ENCODE data around the gene RPLP2. TPM values are rescaled to one million over a fixed set of nuclear protein-coding genes. Genes with fewer than 3 reads are reported as not detected.

Gene RPLP2
- total RNA-seq, 2 donors from 2014 or later, result 1,371 to 1,375 TPM

DNA sequence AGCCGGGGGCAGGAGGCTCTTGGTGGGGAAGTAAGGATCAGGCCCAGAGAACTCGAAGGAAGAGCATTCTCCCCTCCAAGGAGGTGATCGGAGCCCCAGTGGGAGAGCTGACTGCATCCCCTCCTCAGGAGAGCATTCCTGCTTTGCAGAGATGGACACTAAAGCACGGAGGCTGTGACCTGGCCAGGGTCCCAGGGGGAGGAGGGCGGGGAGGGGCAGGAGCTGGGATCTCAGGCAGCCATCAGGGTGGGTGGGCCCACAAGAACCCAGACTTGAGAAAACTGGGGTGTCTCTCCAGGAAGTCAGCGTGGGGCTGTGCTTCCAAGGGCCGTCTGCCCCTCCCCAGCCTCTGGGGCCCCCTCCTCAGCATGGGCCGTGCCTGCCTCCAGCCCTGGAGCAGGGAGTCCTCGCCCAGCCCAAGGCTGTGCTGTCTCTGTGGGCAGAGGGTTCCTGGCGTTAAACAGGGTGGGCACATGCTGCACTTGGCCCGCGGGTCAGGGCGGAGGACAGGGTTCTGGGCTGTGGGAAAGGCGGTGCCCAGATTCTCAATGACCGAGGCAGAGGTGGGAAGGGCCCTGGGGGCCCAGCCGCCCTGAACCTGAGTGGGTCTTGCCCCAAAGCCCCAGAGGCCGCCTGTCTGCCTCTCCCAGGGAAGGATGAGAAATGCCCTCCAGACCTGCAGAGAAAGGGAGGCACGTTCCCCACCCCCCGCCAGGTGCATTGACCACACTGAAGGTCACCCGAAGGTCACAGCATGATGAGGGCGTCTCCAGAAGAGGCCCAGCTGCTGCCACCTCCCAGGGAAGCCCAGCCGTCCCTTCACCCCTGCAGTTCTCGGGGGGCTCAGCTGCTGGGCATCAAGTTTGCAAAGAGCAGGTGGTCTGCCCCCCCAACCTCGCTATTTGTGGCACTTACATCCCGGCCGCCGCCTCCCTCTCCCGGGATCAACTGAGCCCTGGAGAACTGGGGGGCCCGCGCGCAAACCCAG, 20.5 kb upstream of the RPLP2 start:
- no peak for ATAC-seq
- no peak for DNase-seq
- intact Hi-C loops (cut with DNase I), result no loop called here

DNA sequence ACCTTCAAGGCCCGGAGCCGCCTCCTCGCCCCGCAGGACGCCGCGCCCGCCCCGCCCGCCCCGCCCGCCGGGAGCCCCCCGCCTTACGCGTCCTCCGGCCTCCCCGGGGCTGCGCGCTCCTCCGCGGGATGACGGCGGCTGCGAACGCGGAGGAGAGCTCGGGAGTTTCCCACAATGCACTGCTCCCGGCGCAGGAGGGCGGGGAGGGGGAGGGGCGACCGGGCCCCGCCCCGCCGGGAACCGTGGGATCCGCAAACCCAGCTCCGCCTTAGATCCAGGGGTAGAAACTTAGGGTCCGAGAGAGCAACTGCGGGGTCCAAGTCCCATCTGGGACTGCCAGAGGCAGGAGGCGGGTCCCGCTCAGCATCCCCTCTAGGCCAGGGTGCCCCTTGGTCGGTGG, 19.8 kb upstream of the RPLP2 start, which contains the start of gene CEND1:
TSS of gene CEND1 (minus strand) at position 148 of the 400 bp plus-strand sequence. CDS start 1,514 bp downstream, outside the sequence.
- intact Hi-C loops (cut with DNase I), result no loop called here
- DNase-seq (no peak), ATAC-seq (peak; percentile 26 to 34)

DNA sequence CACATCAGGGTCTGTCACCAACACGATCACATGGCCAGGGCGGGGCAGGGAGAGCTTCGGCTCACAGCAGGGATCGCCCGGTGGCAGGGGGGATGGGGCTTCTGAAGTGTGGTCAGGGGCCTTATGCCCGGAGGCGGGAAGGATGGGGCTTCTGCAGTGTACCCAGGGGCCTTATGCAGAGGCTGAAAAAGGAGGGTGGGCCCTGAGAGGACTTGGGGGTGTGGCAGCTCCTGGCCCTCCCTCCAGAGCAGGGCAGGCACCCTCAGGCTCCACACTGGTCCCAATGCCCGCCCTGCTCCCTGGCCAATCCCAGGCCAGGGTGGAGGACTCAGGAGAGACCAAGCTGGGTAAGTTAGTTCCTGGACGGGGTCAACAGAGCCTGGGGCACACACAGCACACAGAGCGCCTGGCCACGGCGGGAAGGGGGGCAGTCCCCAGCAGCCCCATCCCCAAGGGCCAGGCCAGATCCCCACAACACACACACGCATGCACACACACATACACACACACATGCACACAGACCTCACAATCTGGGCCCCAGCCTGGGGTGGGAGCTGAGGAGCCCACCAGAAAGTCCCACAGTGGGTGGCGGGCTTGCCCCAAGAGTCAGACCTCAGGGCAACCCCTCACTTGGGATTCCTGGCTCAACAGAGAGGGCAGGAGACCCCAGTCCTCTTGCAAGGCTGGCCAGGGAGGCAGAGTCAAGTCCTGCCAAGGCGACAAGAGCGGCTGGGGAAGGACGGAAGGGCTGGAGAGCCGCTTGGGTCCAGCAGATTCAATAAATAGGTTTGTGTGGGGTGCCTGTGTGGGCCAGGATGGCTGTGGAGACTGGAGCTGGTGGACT, 18.8 kb upstream of the RPLP2 start:
- ATAC-seq (no peak), DNase-seq (no peak)
- intact Hi-C loops (cut with DNase I), result no loop called here

DNA sequence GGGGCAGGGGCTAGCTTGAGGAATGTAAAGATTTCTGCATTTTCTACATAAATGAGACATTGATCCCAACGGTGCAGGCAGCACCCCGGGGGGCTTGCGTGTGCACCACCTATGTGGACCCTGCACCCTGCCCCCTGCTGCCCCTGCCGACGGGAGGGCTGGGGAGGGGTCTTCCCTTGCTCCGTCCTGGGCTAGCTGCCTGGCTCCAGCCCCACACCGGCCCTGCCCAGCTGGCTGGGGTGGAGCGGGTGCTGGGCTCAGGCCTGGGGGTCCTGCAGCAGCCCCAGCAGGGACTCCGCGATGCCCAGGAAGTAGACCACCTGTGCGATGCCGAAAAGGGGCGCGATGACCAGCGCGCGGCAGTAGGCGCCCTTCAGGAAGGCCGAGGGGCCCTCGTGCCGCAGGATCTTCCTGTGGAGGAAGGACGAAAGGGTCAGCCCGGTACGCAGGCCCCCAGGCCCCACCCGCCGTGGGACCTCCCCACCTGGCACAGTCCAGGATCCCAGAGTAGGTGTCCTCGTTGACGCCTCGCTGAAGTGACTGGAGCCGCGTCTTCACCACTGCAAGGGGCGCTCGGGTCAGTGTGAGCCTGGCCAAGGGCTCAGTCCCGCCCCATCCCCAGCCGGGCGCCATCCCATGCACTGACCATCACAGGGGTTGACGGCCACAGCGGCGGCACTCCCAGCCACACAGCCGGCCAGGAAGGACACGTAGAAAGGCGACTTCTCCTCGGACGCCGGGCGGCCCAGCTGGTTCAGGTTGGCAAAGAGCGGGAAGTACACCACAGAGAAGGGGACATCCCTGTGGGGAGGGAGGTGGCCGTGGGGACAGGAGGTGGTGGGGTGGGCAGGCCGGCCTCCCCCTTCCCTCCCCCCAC, 17.9 kb upstream of the RPLP2 start:
- DNase-seq, result no peak

DNA sequence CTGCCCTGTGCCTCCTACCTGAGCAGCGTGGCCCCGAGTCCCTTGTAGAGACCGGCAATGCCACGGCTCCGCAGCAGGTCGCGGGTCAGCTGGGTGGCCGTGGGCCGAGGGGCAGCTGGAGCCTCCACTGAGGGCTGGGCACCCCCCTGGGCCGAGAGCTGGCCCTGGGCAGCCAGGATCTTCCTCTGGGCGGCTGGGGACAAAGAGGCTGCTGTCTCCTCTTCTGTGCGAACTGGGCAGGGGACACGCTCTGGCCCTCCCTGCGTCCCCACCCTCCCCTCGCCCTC, 17.3 kb upstream of the RPLP2 start:
- ATAC-seq (no peak), DNase-seq (no peak)
- intact Hi-C loops (cut with DNase I), result no loop called here

More for the DNA sequence above, 17.9 kb upstream of the RPLP2 start:
- intact Hi-C loops (cut with DNase I), result no loop called here
- no peak for ATAC-seq

DNA sequence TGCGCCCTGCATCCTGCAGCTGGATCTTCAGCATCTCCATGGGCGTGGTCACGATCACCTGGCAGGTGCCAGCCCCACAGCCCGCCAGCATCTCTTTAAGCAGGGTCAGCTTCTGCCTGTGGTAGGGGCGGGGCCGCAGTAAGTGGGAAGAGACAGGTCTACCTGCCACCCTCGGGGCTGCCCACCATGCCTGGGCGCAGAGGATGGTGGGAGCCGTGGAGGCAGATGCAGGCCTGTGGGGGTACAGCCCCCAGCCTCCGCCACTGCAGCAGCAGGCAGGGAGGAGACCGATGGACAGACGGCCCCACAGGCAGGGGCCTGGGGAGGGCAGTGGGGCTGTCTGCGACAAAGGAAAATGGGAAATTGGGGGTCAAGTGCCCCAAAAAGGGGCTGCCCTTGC, 16.9 kb upstream of the RPLP2 start:
- intact Hi-C loops (cut with DNase I), result no loop called here

DNA sequence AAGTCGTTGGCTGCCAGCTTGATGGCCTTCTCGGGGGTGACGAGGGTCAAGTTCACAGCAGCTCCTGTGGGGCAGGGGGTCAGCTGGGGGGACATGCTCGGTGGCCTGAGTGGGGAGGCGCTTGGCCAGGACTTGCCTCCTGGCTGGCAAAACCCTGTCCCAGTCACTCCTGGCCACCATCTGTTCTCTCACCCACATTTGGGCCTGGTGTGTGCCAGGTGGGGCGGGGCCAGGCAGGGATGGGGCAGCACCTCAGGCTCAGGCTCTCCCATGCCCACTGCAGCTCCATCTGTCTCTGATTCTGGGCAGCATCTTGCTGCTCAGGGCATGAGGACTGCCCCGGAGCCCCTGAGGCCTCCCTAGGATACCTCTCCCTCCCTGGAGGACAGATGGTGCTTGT, 16.2 kb upstream of the RPLP2 start:
- ATAC-seq, result no peak
- intact Hi-C loops (cut with DNase I), result no loop called here
- no peak for DNase-seq

More for the DNA sequence above, 16.9 kb upstream of the RPLP2 start:
- DNase-seq (no peak), ATAC-seq (no peak)

DNA sequence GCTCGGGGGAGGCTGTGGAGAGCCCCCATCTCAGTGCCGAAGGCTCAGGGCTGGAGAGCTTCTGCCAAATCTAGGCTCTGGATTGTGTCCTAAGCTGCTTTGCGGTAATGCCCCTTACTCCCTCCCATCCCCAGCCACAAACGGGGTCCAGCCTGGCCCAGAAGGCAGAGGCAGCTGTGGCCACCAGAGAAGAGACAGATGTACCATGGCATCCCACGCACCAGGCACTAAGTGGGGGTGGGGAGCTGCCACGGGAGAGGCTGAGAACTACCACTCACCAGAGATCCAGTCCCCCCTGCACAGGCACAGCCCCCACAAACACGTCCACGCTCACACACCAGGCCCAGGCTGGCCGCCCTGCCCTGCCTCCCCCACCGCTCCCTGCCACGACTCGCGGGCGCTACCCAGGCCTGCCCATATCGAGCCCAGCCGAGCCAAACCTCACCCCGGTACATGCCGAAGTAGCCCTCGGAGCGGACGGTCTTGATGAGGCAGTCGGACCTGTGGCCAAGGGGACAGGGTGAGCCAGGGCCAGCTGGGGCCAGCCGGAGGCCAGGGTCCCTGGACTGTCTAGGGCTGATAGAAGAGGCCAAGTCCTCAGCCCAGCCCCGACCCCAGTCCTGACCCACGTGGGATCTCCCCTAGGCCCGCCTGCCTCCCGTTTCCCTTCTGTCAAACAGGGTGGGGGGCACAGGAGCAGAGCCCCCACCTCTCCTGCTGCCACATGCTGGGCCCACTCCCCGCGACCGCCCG, 15.6 kb upstream of the RPLP2 start:
- DNase-seq, result no peak
- no peak for ATAC-seq
- intact Hi-C loops (cut with DNase I), result no loop called here

DNA sequence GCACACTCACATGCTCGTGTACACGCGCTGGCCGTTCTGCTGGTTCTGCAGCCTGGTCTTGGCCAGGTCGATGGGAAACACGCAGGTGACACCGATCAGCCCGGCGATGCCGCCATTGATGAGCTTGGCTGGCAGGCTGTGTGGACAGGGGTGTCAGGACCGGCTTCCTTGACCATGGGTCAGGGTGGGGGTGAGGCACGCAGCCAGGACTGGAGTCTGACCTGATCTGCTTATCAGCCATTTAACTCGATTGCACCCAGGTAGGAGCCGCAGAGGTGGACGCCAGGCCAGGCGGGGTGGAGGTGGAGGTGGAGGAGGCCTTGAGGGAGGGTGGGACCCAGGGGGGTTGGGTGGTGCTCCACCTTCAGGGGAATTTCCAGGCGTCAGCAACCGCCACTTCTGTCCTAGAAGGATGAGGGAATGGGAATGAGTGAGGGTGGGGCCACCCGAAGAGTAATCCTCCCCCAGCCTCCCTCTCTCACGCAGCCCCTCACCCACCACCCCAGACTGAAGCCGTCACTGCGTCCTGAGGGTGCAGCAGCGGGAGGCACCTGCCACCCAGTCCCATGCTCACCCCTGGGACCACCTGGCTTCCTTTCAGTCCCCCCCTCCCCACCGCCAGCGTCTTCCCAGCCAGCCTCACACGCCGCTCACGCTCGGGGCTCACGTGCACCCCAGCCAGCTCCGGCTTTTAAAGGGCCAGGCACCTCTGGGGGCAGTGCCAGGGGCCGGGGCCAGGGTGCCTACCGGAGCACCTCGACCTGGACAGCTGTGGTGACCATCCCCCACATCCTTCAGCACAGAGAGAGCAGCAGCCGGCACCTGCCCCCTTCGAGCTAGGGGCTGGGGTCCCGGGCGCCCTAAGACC, 14.8 kb upstream of the RPLP2 start:
- ATAC-seq (no peak), DNase-seq (no peak)
- intact Hi-C loops (cut with DNase I), result no loop called here

DNA sequence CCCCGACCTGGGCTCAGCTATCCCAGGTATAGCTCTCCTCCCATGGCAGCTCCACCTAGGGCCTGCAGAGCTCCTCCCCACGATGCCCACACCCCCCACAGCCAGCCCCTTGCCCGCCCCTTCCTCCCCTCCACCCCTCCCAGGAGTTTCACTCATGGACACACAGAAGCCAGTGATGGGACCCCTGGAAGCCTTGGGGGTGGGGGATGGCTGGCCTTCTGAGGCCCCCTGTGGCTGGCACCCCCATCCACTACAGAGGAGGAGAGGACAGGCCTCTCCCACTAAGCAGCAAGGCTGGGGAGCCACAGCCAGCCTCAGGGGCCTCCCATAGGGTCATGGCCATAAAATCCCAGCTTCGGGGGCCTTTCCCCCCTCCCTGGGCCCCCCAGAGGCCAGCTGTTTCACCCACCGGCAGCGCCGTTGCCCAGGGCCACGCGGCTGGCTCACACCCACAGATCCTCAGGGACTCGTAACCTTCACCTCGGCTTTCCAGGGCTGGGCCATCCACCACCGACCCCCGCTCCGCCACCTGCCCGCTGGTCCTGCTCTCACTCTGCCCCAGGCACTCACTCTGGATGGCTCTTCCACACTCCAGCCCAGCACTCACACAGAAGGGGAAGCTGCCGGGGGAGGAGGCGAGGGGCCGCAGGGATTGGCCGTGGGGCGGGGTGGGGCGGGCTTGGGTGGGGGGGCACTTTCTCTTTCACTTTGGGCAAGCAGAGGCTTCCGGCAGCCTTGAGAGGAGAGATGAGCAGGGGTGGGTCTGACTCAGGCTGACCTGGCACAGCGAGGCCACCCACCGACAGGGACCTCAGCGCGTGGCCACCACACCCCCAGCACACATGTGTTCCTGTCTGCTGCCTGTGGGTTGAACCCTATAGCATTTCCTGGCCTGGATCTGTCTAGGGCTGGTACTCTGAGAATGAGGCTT, 13.9 kb upstream of the RPLP2 start:
- intact Hi-C loops (cut with DNase I), result no loop called here
- ATAC-seq, result peak; percentile 56 to 60
- peak; percentile 81 for DNase-seq

DNA sequence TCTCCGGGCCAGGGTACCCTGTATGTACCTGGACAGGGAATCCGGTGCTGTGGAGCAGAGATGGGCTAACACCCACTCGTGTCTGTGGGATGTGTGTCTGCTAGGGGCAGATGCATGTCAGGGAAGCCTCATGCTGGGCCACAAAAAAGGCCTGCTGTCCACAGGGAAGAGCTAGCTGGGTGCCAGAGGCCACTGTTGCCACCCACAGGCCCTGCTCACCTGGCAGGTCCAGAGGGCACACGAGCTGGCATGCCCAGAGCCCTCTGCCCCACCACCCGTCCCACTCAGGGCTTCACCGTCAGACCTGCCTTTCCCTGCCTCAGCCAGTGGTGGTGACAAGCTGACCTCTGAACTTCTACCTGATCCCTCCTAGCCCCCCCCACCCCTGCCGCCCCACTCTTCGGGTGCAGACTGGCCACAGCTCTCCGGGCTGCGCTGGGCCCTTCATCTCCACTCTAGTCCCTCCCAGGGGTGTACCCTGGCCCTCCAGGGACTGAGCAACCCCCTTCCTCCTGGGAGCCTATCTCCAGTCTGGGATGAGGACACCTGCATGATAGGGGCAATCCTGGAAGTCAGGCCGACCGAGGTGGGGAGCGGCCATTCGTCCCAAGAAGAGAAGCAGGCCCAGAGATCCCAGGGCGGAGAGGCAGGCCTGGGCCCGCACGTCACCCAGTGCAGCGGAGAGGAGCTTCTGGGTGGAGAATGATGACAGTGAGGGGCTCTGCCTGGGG, 13.0 kb upstream of the RPLP2 start:
- ATAC-seq, result no peak
- intact Hi-C loops (cut with DNase I), result no loop called here

DNA sequence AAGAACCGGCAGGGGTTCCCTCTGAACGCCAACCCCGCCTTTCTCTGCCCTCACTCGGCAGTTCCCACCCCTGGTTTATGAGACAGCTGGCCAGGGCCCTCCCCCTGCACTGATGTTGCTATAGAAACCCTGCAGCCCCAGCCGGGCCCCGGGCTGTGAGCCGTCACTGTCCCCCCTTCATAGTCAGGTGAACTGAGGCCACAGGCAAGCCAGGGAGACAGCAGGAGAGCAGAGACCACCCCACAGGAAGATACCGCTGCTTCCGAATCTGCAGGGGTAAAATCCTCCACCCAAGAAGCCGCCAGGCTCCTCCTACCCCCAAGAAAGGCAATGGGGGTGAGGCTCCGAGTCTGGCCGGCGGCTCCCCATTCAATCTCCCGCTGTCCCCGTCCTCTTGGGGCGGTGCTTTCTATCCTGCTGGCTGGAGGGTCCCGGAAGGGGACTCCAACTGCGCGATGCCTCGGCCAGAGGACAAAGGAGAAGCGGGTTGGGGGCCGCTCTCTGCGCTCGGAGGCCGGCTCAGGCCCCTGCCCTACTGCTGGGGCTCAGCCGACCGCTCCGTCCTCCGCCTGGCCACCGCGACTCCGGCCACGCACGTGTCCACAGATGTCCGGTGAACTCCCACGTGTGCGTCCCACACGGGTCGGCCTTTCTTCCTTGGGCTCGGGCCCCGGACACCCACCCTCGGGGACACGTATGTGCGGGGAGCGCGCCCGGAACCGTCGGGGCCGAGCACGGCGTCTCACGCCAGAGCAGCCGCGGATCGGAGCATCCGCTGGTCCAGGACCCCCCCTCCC, 12.3 kb upstream of the RPLP2 start:
- DNase-seq (peak; percentile 79), ATAC-seq (peak; percentile 62 to 67)
- intact Hi-C loops (cut with DNase I), result no loop called here

More for the DNA sequence above, 13.0 kb upstream of the RPLP2 start:
- no peak for DNase-seq

DNA sequence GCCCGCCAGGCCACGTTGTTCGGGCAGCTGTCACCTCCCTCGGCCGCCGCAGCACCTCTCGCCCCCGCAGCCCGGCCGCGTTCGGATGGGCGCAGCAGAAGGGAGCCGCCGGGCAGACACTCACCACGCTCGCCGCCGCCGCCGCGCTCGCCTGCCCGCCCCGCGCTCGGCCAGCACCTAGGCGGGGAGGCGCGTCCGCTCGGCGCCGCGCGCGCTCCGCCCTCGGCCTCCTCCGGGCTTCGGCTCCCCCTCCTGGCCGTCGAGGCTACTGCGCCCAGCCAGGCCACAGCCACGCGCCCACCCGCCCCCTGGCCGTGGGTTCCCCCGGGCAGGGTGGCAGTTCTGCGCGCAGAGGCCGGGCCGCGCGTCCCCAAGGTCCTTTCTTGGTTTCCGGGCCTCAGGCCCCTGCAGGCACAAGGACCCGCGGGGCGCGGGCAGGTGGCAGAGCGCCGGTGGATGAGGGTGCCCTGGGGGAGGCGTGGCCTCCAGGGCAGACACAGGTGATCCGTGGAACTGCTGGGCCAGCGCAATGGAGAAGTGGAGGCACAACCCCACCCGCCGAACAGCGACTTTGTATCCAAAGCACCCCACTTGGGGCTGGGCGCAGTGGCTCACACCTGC, 11.6 kb upstream of the RPLP2 start, which contains the start of gene SLC25A22:
TSS of gene SLC25A22 (minus strand) at position 189 of the 621 bp plus-strand sequence. CDS start 3,275 bp downstream, outside the sequence.
- DNase-seq, result peak; percentile 85
- intact Hi-C loops (cut with DNase I), result no loop called here
- peak; percentile 71 to 75 for ATAC-seq

DNA sequence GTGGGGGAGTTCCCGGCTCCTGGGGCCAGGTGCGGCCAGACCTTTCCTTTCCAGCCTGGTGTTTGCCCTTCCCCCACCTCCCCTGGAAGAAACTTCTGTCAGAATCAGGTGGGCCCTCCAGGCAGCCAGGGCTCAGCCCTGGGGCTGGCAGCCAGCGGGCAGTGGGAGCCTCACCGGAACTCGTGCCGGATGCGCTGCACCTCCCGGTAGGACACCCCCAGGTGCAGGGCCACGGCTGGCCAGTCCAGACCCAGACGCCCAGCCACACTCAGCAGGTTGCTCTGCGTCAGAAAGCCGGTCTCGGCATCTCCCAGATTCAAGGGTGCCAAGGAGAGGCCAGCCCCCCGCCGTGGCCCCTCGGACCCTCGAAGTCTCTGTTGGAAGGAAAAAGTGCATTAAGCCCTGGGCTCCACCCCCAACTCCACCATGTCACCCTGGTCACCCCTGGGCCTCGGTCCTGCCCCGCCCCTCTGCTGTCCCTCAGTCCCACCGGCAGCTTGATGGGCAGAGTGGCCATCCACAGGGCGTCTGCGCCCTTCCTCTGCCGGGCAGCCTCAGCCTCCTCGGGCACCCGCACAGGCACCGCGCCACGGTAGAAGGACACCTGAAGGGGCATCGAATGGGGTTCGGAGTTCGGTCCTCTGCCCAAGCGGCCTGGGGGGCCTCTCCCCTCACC, 10.0 kb upstream of the RPLP2 start:
- DNase-seq, result no peak
- intact Hi-C loops (cut with DNase I), result no loop called here
- ATAC-seq, result no peak

All from left cardiac atrium (tissue), 4 donors.